Measurements from ENCODE around the gene MED29. TPM values are rescaled to one million over a fixed set of nuclear protein-coding genes. Genes with fewer than 3 reads are reported as not detected.

The MED29 gene
- total RNA-seq, 4 donors from 2014 or later = 32.9 to 52.5 (median 37.6) TPM

- TF ChIP-seq CTCF (IDR thresholded peaks at IDR 0.05) (no peak), EP300 (IDR thresholded peaks at IDR 0.05) (no peak), POLR2A (IDR thresholded peaks at IDR 0.05) (no peak)
- H3K27ac ChIP-seq = peak overlapping the region in 2 of 4 donors; percentile 94 to 95
- no peak for DNase-seq (ENCODE audit: low spot score in 2 of 2)
- no peaks in the 10 kb centered on the region for H3K9me3 ChIP-seq
- no peak overlapping the region for H3K4me3 ChIP-seq
- peaks cover 0 to 43% (median 19%) of the 10 kb centered on the region in 4 donors for H3K4me1 ChIP-seq
- peaks cover 0 to 69% (median 0%) of the 10 kb centered on the region in 3 donors for H3K36me3 ChIP-seq
- WGBS, 2 donors = 86 to 92% methylated on average over 22 to 29 of the region's 30 CpGs
- no peaks in the 10 kb centered on the region for H3K27me3 ChIP-seq
Measured at GRCh38 chr19:39417463-39418181, 26.4 kb downstream of the MED29 start.

- no peak overlapping the region for H3K27ac ChIP-seq
- WGBS, 2 donors = 87 to 90% methylated on average over 9 of the region's 9 CpGs
- no peaks in the 10 kb centered on the region for H3K9me3 ChIP-seq
- H3K4me1 ChIP-seq = peaks cover 0 to 37% (median 15%) of the 10 kb centered on the region in 4 donors
- no peak overlapping the region for H3K4me3 ChIP-seq
- H3K27me3 ChIP-seq = no peaks in the 10 kb centered on the region
- no peak for DNase-seq (ENCODE audit: low spot score in 2 of 2)
- H3K36me3 ChIP-seq = peaks cover 0 to 83% (median 0%) of the 10 kb centered on the region in 3 donors
- TF ChIP-seq POLR2A (IDR thresholded peaks at IDR 0.05) = no peak
- TF ChIP-seq CTCF (IDR thresholded peaks at IDR 0.05) = no peak
- no peak for TF ChIP-seq EP300 (IDR thresholded peaks at IDR 0.05)
Measured at GRCh38 chr19:39419003-39419402, 27.8 kb downstream of the MED29 start.

- Histone ChIP-seq H3K9me3 (no peaks in the 10 kb centered on the region), H3K36me3 (peaks cover 0 to 94% (median 0%) of the 10 kb centered on the region in 3 donors), H3K4me3 (no peak overlapping the region), H3K27ac (peak overlapping the region in 1 of 4 donors; percentile 39), H3K4me1 (peaks cover 0 to 22% (median 3%) of the 10 kb centered on the region in 4 donors), H3K27me3 (no peaks in the 10 kb centered on the region)
- WGBS, 2 donors = 85 to 93% methylated on average over 14 to 15 of the region's 15 CpGs
- no peak for DNase-seq (ENCODE audit: low spot score in 2 of 2)
- TF ChIP-seq CTCF (IDR thresholded peaks at IDR 0.05) (no peak), POLR2A (IDR thresholded peaks at IDR 0.05) (no peak), EP300 (IDR thresholded peaks at IDR 0.05) (no peak)
Measured at GRCh38 chr19:39420769-39421168, 29.6 kb downstream of the MED29 start.

- no peak for DNase-seq (ENCODE audit: low spot score in 2 of 2)
- no peaks in the 10 kb centered on the region for H3K27me3 ChIP-seq
- TF ChIP-seq POLR2A (IDR thresholded peaks at IDR 0.05) (no peak), EP300 (IDR thresholded peaks at IDR 0.05) (no peak), CTCF (IDR thresholded peaks at IDR 0.05) (no peak)
- no peaks in the 10 kb centered on the region for H3K9me3 ChIP-seq
- H3K27ac ChIP-seq = no peak overlapping the region
- no peak overlapping the region for H3K4me3 ChIP-seq
- peaks cover 0 to 81% (median 0%) of the 10 kb centered on the region in 3 donors for H3K36me3 ChIP-seq
- peaks cover 0 to 22% (median 0%) of the 10 kb centered on the region in 4 donors for H3K4me1 ChIP-seq
- WGBS, 2 donors = 88 to 93% methylated on average over 5 of the region's 5 CpGs
Measured at GRCh38 chr19:39422020-39422419, 30.8 kb downstream of the MED29 start.

All from tibial nerve (tissue), 4 donors.